Astrocyte (in vitro differentiated cells and primary cell): ENCODE data around the gene TBC1D24. TPM values are rescaled to one million over a fixed set of nuclear protein-coding genes. Genes with fewer than 3 reads are reported as not detected.

Experiments used
- DNase-seq: peaks from one replicate; pipeline ENCODE4 v3.0.0-alpha.2; 2010; ENCODE audit warnings: low read depth
- FAIRE-seq: peaks from 2 replicates; lab custom pipeline; 2011; peaks lifted over from hg19 to GRCh38; lab: Jason Lieb, UNC
- H2AFZ ChIP-seq: 2 replicates; pipeline ENCODE4 v1.6.0; 2012; ENCODE audit warnings: low read depth, low read length, inconsistent platforms
- H3K27ac ChIP-seq: 2 replicates; pipeline ENCODE4 v1.5.1; 2011; ENCODE audit warnings: low read depth, low read length, inconsistent platforms
- H3K27me3 ChIP-seq: 2 replicates; pipeline ENCODE4 v1.6.0; 2011; ENCODE audit warnings: low read length, inconsistent platforms; ENCODE audit not compliant: insufficient read depth
- H3K36me3 ChIP-seq: 2 replicates; pipeline ENCODE4 v1.5.1; 2011; ENCODE audit warnings: low read length, inconsistent platforms; ENCODE audit not compliant: insufficient read depth
- H3K4me1 ChIP-seq: 2 replicates; pipeline ENCODE4 v1.5.1; 2011; ENCODE audit warnings: low read length, inconsistent platforms; ENCODE audit not compliant: insufficient read depth
- H3K4me2 ChIP-seq: 2 replicates; pipeline ENCODE4 v1.6.0; 2012; ENCODE audit warnings: low read length, inconsistent platforms
- H3K4me3 ChIP-seq: 2 replicates; pipeline ENCODE4 v1.5.1; 2011; ENCODE audit warnings: low read depth, mild to moderate bottlenecking, low read length, inconsistent platforms; ENCODE audit not compliant: insufficient read depth
- H3K79me2 ChIP-seq: 2 replicates; pipeline ENCODE4 v1.6.0; 2012; ENCODE audit warnings: mild to moderate bottlenecking, low read length, inconsistent platforms; ENCODE audit not compliant: insufficient read depth
- H3K9ac ChIP-seq: 2 replicates; pipeline ENCODE4 v1.6.0; 2012; ENCODE audit warnings: mild to moderate bottlenecking, low read length, inconsistent platforms
- H3K9me3 ChIP-seq: 2 replicates; pipeline ENCODE4 v1.5.1; 2012; ENCODE audit warnings: low read depth, mild to moderate bottlenecking, low read length, inconsistent platforms; ENCODE audit not compliant: insufficient read depth
- H4K20me1 ChIP-seq: 2 replicates; pipeline ENCODE4 v1.6.0; 2012; ENCODE audit warnings: low read length, inconsistent platforms; ENCODE audit not compliant: insufficient read depth
- H3K27ac Mint-ChIP-seq: one replicate; pipeline ENCODE4 v1.8.0; 2021; ENCODE audit warnings: mild to moderate bottlenecking, mixed read lengths; ENCODE audit not compliant: unreplicated experiment
- H3K27me3 Mint-ChIP-seq: one replicate; pipeline ENCODE4 v1.8.0; 2021; ENCODE audit warnings: low read depth, mixed read lengths; ENCODE audit not compliant: unreplicated experiment
- H3K36me3 Mint-ChIP-seq: one replicate; pipeline ENCODE4 v1.8.0; 2021; ENCODE audit warnings: low read depth, mixed read lengths; ENCODE audit not compliant: unreplicated experiment
- H3K4me1 Mint-ChIP-seq: one replicate; pipeline ENCODE4 v1.8.0; 2021; ENCODE audit warnings: low read depth, mixed read lengths; ENCODE audit not compliant: unreplicated experiment
- H3K4me3 Mint-ChIP-seq: one replicate; pipeline ENCODE4 v1.8.0; 2021; ENCODE audit warnings: mild to moderate bottlenecking, moderate library complexity, mixed read lengths; ENCODE audit not compliant: unreplicated experiment
- H3K9me3 Mint-ChIP-seq: one replicate; pipeline ENCODE4 v1.8.0; 2021; ENCODE audit warnings: mild to moderate bottlenecking, mixed read lengths; ENCODE audit not compliant: unreplicated experiment
- EZH2 ChIP-seq: IDR thresholded peaks from 2 replicates; pipeline ENCODE4 v1.6.1; 2012; ENCODE audit warnings: mild to moderate bottlenecking, low read length, inconsistent platforms; ENCODE audit not compliant: insufficient read depth
- total RNA-seq: library from RNA; stranded (reverse); gene quantifications from 2 replicates; pipeline ENCODE4 v1.2.1, GENCODE V29; 2021
- TF ChIP-seq, protein P1 (sequence below): IDR thresholded peaks from 2 replicates; pipeline ENCODE4 v1.5.1; 2011; ENCODE audit warnings: low read depth, mild to moderate bottlenecking, inconsistent platforms, low read length, moderate library complexity; ENCODE audit not compliant: insufficient read depth

Gene TBC1D24
- total RNA-seq, 1 donor from 2014 or later, result 13.4 TPM

- Histone ChIP-seq H3K9ac (no peak overlapping the region), H4K20me1 (peaks cover 46% of the 10 kb centered on the region), H2AFZ (no peak overlapping the region), H3K27me3 (no peaks in the 10 kb centered on the region), H3K4me3 (no peak overlapping the region), H3K9me3 (no peaks in the 10 kb centered on the region), H3K27ac (no peak overlapping the region), H3K4me1 (peaks cover 12% of the 10 kb centered on the region), H3K79me2 (peaks cover 43% of the 10 kb centered on the region), H3K4me2 (no peak overlapping the region), H3K36me3 (peaks cover 22% of the 10 kb centered on the region)
- no peaks in the 10 kb centered on the region for H3K27me3 Mint-ChIP-seq
- H3K9me3 Mint-ChIP-seq, result no peaks in the 10 kb centered on the region
- H3K27ac Mint-ChIP-seq, result no peak overlapping the region
- DNase-seq (no peak), FAIRE-seq (no peak)
- H3K4me3 Mint-ChIP-seq, result no peak overlapping the region
- peaks cover 13% of the 10 kb centered on the region for H3K4me1 Mint-ChIP-seq
- TF ChIP-seq EZH2, result no peak
- TF ChIP-seq, protein P1, sequence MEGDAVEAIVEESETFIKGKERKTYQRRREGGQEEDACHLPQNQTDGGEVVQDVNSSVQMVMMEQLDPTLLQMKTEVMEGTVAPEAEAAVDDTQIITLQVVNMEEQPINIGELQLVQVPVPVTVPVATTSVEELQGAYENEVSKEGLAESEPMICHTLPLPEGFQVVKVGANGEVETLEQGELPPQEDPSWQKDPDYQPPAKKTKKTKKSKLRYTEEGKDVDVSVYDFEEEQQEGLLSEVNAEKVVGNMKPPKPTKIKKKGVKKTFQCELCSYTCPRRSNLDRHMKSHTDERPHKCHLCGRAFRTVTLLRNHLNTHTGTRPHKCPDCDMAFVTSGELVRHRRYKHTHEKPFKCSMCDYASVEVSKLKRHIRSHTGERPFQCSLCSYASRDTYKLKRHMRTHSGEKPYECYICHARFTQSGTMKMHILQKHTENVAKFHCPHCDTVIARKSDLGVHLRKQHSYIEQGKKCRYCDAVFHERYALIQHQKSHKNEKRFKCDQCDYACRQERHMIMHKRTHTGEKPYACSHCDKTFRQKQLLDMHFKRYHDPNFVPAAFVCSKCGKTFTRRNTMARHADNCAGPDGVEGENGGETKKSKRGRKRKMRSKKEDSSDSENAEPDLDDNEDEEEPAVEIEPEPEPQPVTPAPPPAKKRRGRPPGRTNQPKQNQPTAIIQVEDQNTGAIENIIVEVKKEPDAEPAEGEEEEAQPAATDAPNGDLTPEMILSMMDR, result no peak
- H3K36me3 Mint-ChIP-seq, result peaks cover 13% of the 10 kb centered on the region
Observed at GRCh38 chr16:2523801-2524231, 48.9 kb downstream of the TBC1D24 start.

DNA sequence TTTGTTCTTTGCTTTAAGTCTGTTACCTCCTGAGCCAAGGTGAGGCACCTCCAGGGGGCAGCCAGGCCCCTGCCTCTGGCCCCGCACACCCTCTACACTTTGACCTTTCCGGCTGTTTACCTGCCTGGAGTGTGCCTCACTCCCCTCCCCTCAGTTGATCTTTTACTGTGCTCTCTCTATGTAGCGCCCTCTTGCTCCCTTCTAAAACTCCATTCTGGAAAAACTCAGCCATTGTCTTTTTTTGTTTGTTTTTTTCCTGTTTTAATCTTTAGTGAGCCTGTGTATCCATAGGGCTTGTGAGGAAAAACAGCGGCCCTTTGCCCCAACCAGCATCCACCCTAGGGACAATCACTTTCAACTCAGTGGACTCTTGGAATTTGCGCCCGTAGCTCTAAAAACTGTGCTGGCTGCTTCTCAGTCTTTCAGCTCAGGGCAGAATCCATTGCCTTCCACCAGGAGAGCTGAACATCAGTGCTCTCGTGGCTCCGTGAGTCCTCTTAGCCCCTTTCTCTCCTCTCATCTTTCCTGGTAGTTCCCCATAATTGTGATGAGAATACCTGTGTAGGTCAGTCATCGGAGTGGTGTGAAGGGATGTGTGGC lies 49.5 kb downstream of the TBC1D24 start:
- Histone ChIP-seq H3K79me2 (peaks cover 37% of the 10 kb centered on the region), H3K4me2 (no peak overlapping the region), H3K9ac (no peak overlapping the region), H4K20me1 (peaks cover 39% of the 10 kb centered on the region), H3K4me1 (peaks cover 10% of the 10 kb centered on the region), H3K27ac (no peak overlapping the region), H3K36me3 (peaks cover 22% of the 10 kb centered on the region), H3K27me3 (no peaks in the 10 kb centered on the region), H2AFZ (no peak overlapping the region), H3K9me3 (no peaks in the 10 kb centered on the region), H3K4me3 (no peak overlapping the region)
- H3K4me1 Mint-ChIP-seq, result peaks cover 10% of the 10 kb centered on the region
- H3K4me3 Mint-ChIP-seq, result peak overlapping the region; percentile 21
- peaks cover 11% of the 10 kb centered on the region for H3K36me3 Mint-ChIP-seq
- TF ChIP-seq, protein P1, result no peak
- TF ChIP-seq EZH2, result no peak
- no peak for FAIRE-seq
- no peak overlapping the region for H3K27ac Mint-ChIP-seq
- no peaks in the 10 kb centered on the region for H3K27me3 Mint-ChIP-seq
- no peaks in the 10 kb centered on the region for H3K9me3 Mint-ChIP-seq
- no peak for DNase-seq

- no peak overlapping the region for H2AFZ ChIP-seq
- peaks cover 19% of the 10 kb centered on the region for H3K36me3 ChIP-seq
- H3K27me3 ChIP-seq, result no peaks in the 10 kb centered on the region
- no peak for FAIRE-seq
- peaks cover 30% of the 10 kb centered on the region for H4K20me1 ChIP-seq
- H3K4me1 Mint-ChIP-seq, result peaks cover 4% of the 10 kb centered on the region
- H3K9me3 Mint-ChIP-seq, result no peaks in the 10 kb centered on the region
- DNase-seq, result no peak
- peaks cover 9% of the 10 kb centered on the region for H3K36me3 Mint-ChIP-seq
- H3K27ac Mint-ChIP-seq, result no peak overlapping the region
- no peak overlapping the region for H3K4me3 ChIP-seq
- no peak overlapping the region for H3K9ac ChIP-seq
- peaks cover 28% of the 10 kb centered on the region for H3K79me2 ChIP-seq
- no peaks in the 10 kb centered on the region for H3K9me3 ChIP-seq
- no peaks in the 10 kb centered on the region for H3K27me3 Mint-ChIP-seq
- peaks cover 5% of the 10 kb centered on the region for H3K4me1 ChIP-seq
- H3K27ac ChIP-seq, result no peak overlapping the region
- H3K4me3 Mint-ChIP-seq, result no peak overlapping the region
- H3K4me2 ChIP-seq, result no peak overlapping the region
- no peak for TF ChIP-seq EZH2
- TF ChIP-seq, protein P1, result no peak
Observed at GRCh38 chr16:2526135-2526534, 51.2 kb downstream of the TBC1D24 start.
